ENCODE results near the gene TRIM63.

The TRIM63 gene

DNA sequence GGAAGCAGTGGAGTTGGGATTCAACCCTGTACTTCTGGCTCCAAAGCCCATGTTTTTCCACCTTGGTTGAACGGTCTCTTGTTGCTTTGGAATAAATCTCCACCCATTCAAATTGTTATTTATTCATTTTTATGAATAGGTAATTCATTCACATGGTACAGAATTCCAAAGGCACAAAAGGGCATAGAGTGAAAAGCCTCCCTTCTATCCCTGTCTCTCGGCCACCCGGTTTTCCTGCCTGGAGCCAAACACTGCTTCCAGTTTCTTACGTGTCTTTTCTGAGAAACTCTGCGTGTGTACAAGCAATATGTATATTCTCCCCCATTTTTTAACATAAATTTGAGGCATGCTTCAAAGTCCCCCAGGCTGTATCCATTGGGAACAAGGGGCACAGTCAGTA, 41.9 kb downstream of the TRIM63 start:
- TF ChIP-seq TEAD4 (IDR thresholded peaks at IDR 0.05) (no peak), YY1 (IDR thresholded peaks at IDR 0.05; ENCODE audit: low read depth) (no peak), EGR1 (IDR thresholded peaks at IDR 0.05) (no peak), RAD21 (IDR thresholded peaks at IDR 0.05; ENCODE audit: low read depth) (no peak), ZBTB7A (IDR thresholded peaks at IDR 0.05; ENCODE audit: low read depth) (no peak), REST (IDR thresholded peaks at IDR 0.05; ENCODE audit: low read depth) (no peak), CREB1 (IDR thresholded peaks at IDR 0.05; ENCODE audit: low read depth) (no peak), EP300 (IDR thresholded peaks at IDR 0.05; ENCODE audit: borderline replicate concordance) (no peak), TAF1 (IDR thresholded peaks at IDR 0.05; ENCODE audit: low read depth) (no peak), CEBPB (IDR thresholded peaks at IDR 0.05) (no peak), FOXM1 (IDR thresholded peaks at IDR 0.05; ENCODE audit: borderline replicate concordance, low read depth) (no peak)
- TF ChIP-seq, protein P1, sequence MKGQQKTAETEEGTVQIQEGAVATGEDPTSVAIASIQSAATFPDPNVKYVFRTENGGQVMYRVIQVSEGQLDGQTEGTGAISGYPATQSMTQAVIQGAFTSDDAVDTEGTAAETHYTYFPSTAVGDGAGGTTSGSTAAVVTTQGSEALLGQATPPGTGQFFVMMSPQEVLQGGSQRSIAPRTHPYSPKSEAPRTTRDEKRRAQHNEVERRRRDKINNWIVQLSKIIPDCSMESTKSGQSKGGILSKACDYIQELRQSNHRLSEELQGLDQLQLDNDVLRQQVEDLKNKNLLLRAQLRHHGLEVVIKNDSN (IDR thresholded peaks at IDR 0.05) = no peak
- TF ChIP-seq, protein P2, sequence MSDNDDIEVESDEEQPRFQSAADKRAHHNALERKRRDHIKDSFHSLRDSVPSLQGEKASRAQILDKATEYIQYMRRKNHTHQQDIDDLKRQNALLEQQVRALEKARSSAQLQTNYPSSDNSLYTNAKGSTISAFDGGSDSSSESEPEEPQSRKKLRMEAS (IDR thresholded peaks at IDR 0.05) = no peak

DNA sequence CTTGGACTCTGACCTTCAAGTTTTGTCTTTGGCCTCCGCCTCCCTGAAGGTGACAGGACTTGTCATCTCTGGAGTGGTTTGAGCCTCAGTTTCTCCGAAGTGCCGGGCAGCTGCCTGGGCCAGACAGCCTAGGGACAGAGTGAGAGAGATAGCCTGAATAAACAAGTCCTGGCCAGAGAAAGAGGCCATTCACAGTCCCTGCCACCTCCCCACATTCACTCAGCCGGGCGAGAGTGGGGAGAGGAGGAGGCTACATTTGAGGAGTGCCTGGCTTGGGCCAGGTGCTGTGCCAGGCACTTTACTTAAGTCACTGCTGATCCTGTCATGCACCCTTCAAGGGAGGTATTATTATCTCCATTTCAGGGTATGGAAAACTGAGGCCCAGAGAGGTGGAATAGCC, 42.4 kb downstream of the TRIM63 start:
- TF ChIP-seq CEBPB (IDR thresholded peaks at IDR 0.05) (no peak), NFIC (IDR thresholded peaks at IDR 0.05) (no peak), EP300 (IDR thresholded peaks at IDR 0.05; ENCODE audit: borderline replicate concordance) (no peak), FOXM1 (IDR thresholded peaks at IDR 0.05; ENCODE audit: borderline replicate concordance, low read depth) (no peak), RAD21 (IDR thresholded peaks at IDR 0.05; ENCODE audit: low read depth) (no peak), CREB1 (IDR thresholded peaks at IDR 0.05; ENCODE audit: low read depth) (no peak), ZBTB7A (IDR thresholded peaks at IDR 0.05; ENCODE audit: low read depth) (no peak), EGR1 (IDR thresholded peaks at IDR 0.05) (no peak), TAF1 (IDR thresholded peaks at IDR 0.05; ENCODE audit: low read depth) (no peak), TCF12 (IDR thresholded peaks at IDR 0.05; ENCODE audit: low read depth) (no peak), TEAD4 (IDR thresholded peaks at IDR 0.05) (no peak), REST (IDR thresholded peaks at IDR 0.05; ENCODE audit: low read depth) (no peak), YY1 (IDR thresholded peaks at IDR 0.05; ENCODE audit: low read depth) (no peak)
- TF ChIP-seq, protein P1 (IDR thresholded peaks at IDR 0.05) = no peak
- TF ChIP-seq, protein P2 (IDR thresholded peaks at IDR 0.05) = no peak

GRCh38 chr1:26023826-26024225, 43.6 kb downstream of the TRIM63 start:
- TF ChIP-seq CEBPB (IDR thresholded peaks at IDR 0.05) (no peak), REST (IDR thresholded peaks at IDR 0.05; ENCODE audit: low read depth) (no peak), TAF1 (IDR thresholded peaks at IDR 0.05; ENCODE audit: low read depth) (no peak), ZBTB7A (IDR thresholded peaks at IDR 0.05; ENCODE audit: low read depth) (no peak), RAD21 (IDR thresholded peaks at IDR 0.05; ENCODE audit: low read depth) (no peak), TCF12 (IDR thresholded peaks at IDR 0.05; ENCODE audit: low read depth) (no peak), TEAD4 (IDR thresholded peaks at IDR 0.05) (no peak), YY1 (IDR thresholded peaks at IDR 0.05; ENCODE audit: low read depth) (no peak)
- TF ChIP-seq, protein P2 (IDR thresholded peaks at IDR 0.05) = no peak

GRCh38 chr1:26023009-26023408, 44.4 kb downstream of the TRIM63 start:
- no peak for TF ChIP-seq CREB1 (IDR thresholded peaks at IDR 0.05; ENCODE audit: low read depth)
- no peak for TF ChIP-seq RAD21 (IDR thresholded peaks at IDR 0.05; ENCODE audit: low read depth)
- TF ChIP-seq NFIC (IDR thresholded peaks at IDR 0.05) = no peak
- TF ChIP-seq TEAD4 (IDR thresholded peaks at IDR 0.05) = no peak
- no peak for TF ChIP-seq CEBPB (IDR thresholded peaks at IDR 0.05)
- TF ChIP-seq EGR1 (IDR thresholded peaks at IDR 0.05) = no peak
- TF ChIP-seq ZBTB7A (IDR thresholded peaks at IDR 0.05; ENCODE audit: low read depth) = no peak
- TF ChIP-seq, protein P1 (IDR thresholded peaks at IDR 0.05) = no peak
- TF ChIP-seq TCF12 (IDR thresholded peaks at IDR 0.05; ENCODE audit: low read depth) = no peak
- TF ChIP-seq, protein P2 (IDR thresholded peaks at IDR 0.05) = no peak
- no peak for TF ChIP-seq REST (IDR thresholded peaks at IDR 0.05; ENCODE audit: low read depth)
- no peak for TF ChIP-seq TAF1 (IDR thresholded peaks at IDR 0.05; ENCODE audit: low read depth)
- TF ChIP-seq YY1 (IDR thresholded peaks at IDR 0.05; ENCODE audit: low read depth) = no peak
- TF ChIP-seq FOXM1 (IDR thresholded peaks at IDR 0.05; ENCODE audit: borderline replicate concordance, low read depth) = no peak
- no peak for TF ChIP-seq EP300 (IDR thresholded peaks at IDR 0.05; ENCODE audit: borderline replicate concordance)
